Mesodermal cell (in vitro differentiated cells): ENCODE data around the gene VWA3B.

Experiments used
- H3K27ac ChIP-seq: 2 replicates; pipeline ENCODE4 v1.7.0; 2013; ENCODE audit warnings: mild to moderate bottlenecking, low read depth, low read length, moderate library complexity; ENCODE audit not compliant: severe bottlenecking
- H3K36me3 ChIP-seq: 2 replicates; pipeline ENCODE4 v1.7.1; 2013; ENCODE audit warnings: mild to moderate bottlenecking, low read length, moderate library complexity; ENCODE audit not compliant: control insufficient read depth, insufficient read depth
- H3K4me1 ChIP-seq: one replicate; pipeline ENCODE4 v1.7.1; 2013; ENCODE audit warnings: mild to moderate bottlenecking, low read length; ENCODE audit not compliant: insufficient read depth, control insufficient read depth, poor library complexity, severe bottlenecking
- H3K4me3 ChIP-seq: 2 replicates; pipeline ENCODE4 v1.7.0; 2013; ENCODE audit warnings: low read length, control low read depth, mild to moderate bottlenecking; ENCODE audit not compliant: insufficient read depth, poor library complexity, severe bottlenecking; ENCODE audit errors: extremely low read depth
- H3K9me3 ChIP-seq: 2 replicates; pipeline ENCODE4 v1.7.1; 2013; ENCODE audit warnings: mild to moderate bottlenecking, low read length, moderate library complexity; ENCODE audit not compliant: control insufficient read depth
- WGBS, 2 experiments: methylation state at CpG; one replicate each; pipeline ENCODE4 v1.1.5; 2013; ENCODE audit warnings: missing lambda C conversion rate in 2 of 2; ENCODE audit not compliant: insufficient coverage in 2 of 2; 5-methylcytosine and 5-hydroxymethylcytosine counted together

The VWA3B gene

DNA sequence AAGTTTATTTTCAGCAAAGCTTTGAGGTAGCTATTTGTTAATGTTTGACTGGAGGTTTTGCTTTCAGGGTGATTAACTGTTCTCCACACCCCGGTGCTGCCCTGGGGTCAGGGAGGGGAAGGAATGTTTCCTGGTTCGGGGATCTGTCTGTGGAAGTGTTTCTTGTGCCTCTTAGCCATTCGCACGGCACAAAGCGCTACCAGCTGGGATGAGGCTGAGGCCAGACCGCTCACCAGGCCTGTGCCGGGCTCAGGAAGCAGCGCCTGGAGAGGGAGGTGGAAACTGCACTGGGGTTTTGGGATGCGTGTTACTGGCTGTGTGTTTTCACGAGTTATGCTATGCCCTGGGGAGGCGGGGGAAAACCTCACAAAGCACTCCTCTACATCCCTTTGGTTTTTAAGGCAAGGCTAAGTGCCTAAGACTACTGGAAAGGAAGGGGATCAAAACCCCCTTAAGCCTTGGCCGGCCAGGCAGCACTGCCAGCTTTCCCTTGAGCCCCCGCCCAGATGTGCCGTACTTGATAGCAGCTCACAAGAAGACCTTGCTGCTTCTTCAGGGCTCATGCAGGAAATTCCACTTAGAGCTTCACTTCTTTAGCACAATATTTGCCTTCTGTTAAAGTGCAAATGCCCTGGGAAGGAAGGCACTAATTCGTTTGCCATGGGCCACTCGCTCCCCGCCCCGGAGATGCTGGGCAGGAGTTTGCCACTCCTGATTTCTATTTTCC is 193.6 kb downstream of the VWA3B start:
- H3K27ac ChIP-seq: no peak overlapping the region
- H3K36me3 ChIP-seq: no peaks in the 10 kb centered on the region
- 65 to 75% methylated on average over 10 to 13 of the region's 18 CpGs for WGBS, 2 experiments
- no peak overlapping the region for H3K4me3 ChIP-seq
- H3K9me3 ChIP-seq: no peaks in the 10 kb centered on the region
- H3K4me1 ChIP-seq: no peaks in the 10 kb centered on the region

DNA sequence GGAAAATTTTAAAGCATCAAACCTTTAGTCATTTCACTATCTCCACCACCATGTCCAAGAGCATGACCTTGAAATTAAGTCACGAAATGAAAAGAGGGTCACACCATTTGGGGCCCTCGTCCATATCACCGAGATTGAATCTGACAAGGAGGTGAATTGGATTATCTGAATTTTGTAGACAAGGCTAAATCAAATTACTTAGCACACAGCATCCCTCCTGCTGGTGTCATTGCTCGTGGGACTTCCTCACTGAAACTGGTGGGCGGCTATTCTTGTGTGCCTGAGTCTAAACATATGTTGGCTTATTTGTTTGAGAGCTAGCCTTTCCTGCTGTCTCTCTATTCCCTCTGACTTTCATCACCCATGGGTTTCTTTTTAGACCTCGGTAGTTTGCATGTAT is 194.6 kb downstream of the VWA3B start:
- no peak overlapping the region for H3K4me3 ChIP-seq
- no peaks in the 10 kb centered on the region for H3K36me3 ChIP-seq
- no peaks in the 10 kb centered on the region for H3K4me1 ChIP-seq
- no peak overlapping the region for H3K27ac ChIP-seq
- WGBS, 2 experiments: 87% methylated on average over 4 of the region's 6 CpGs; no CpG with 5 or more reads in 1 of the 2 experiments
- H3K9me3 ChIP-seq: no peaks in the 10 kb centered on the region

DNA sequence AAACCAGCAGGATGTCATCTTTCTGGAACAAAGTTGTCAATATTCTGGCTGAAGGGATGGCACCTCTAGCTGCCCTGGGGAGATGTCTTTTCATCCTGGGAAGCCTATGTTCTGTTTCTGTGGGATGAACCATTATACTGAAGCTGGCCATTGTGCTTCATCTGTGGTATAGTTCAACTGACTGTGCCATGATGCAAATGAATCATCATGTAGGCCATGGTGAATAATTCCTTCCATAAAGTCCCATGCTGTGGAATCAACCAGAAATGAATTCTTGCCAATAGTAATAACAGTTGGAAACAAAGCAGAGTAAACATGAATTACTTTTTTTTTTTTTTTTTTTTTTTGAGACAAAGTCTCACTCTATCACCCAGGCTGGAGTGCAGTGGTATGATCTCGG is 195.1 kb downstream of the VWA3B start:
- Histone ChIP-seq H3K4me1 (no peaks in the 10 kb centered on the region), H3K27ac (no peak overlapping the region), H3K4me3 (no peak overlapping the region), H3K36me3 (no peaks in the 10 kb centered on the region), H3K9me3 (no peaks in the 10 kb centered on the region)
- no CpG with 5 or more reads among the region's 1 CpG for WGBS, 2 experiments

DNA sequence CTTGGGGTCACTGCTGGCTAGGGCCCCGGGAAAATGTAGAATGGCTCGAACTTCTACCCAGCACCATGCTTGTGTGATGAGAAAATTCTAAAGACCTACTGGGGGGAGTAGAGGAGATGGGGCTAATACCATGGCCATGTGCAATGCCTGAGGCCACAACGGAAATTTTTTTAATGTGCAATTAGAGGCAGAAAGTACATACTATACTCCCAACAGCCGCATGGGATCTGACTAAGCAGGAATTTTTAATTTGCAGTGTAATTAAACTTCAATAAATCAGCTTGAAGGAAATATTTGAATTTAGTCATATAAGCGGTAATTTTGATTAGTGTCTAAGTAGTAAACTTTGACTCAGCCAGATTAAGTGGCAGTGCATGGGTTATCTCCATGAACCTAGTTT is 206.1 kb downstream of the VWA3B start:
- Histone ChIP-seq H3K4me3 (no peak overlapping the region), H3K27ac (no peak overlapping the region), H3K4me1 (no peaks in the 10 kb centered on the region), H3K36me3 (no peaks in the 10 kb centered on the region), H3K9me3 (peaks cover 4% of the 10 kb centered on the region)
- 90 to 93% methylated on average over 2 to 3 of the region's 5 CpGs for WGBS, 2 experiments

DNA sequence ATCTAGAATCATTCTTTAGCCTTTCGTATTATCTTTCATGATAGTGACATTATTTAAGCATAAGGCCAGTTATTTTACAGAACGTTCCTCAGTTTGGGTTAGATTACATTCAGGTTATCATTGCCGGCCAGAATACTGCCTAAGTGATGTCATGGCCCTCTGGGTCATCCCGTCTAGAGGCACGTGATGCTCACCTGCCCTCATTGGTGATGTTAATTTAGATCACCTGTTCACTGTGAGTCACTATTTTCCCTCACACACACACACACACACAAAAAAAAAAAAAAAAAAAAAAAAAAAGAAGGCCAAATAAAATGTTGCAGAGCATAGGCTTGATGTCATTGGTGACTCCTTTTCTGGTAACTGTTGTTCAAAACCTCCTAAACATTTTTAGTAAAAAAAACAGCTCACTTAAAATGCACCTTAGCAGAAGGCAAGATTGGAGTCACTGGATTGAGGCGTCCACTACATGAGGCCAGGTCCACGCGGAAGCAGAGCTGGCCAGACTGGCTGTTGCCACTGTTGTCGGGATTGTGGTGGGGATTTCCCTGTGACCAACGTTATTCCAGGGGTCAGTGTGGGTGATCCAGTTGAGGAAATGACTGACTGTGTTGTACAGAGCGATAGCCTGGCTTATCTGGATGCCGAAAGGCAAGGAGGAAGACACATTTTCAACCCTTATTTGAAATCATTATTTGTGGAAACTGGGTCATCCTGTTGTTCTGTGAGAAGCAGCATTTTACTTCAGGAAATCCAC is 207.1 kb downstream of the VWA3B start:
- 92 to 94% methylated on average over 6 to 10 of the region's 12 CpGs for WGBS, 2 experiments
- Histone ChIP-seq H3K36me3 (no peaks in the 10 kb centered on the region), H3K4me1 (no peaks in the 10 kb centered on the region), H3K4me3 (no peak overlapping the region), H3K9me3 (peaks cover 4% of the 10 kb centered on the region), H3K27ac (no peak overlapping the region)

DNA sequence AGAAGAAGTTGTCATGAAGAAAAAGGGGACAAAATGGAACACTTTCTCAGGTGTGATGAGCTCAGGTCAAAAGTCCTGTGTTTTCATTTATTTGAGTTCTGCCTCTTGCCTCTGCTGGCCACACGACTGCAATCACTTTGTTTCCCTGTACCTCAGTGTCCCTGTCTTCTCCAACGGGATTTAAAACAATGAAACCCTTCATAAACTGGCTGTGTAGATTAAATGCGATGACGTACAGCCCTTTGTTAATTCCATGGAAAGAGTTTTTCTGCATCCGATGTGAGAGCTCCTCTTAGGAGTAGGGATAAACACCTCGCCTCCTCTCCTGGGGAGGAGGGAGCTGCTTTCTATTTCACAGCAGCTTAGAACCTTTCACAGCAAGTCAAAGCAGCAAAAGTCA is 207.7 kb downstream of the VWA3B start:
- no peaks in the 10 kb centered on the region for H3K36me3 ChIP-seq
- WGBS, 2 experiments: 78 to 95% methylated on average over 1 to 5 of the region's 6 CpGs
- no peak overlapping the region for H3K4me3 ChIP-seq
- no peak overlapping the region for H3K27ac ChIP-seq
- peaks cover 4% of the 10 kb centered on the region for H3K9me3 ChIP-seq
- H3K4me1 ChIP-seq: no peaks in the 10 kb centered on the region

DNA sequence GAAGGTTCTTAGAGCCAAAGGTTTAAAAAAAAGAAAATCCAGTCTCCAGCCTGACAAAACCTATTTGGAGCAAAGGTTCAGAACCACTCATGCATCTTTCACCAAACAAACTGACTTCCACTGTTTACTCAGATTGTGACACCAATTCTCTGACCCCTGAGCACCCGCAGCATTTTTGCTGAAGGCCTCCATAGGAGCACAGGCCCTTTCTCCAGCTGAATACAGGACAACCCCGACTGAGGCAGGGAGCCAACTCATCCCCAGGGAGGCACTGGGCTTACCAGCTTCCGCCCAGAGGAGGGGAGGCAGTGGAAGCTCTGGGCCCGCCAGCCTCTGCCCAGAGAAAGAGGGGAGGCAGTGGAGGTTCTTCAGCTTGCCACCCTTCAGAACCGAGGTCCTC is 208.3 kb downstream of the VWA3B start:
- H3K27ac ChIP-seq: no peak overlapping the region
- peaks cover 4% of the 10 kb centered on the region for H3K9me3 ChIP-seq
- no peak overlapping the region for H3K4me3 ChIP-seq
- no peaks in the 10 kb centered on the region for H3K4me1 ChIP-seq
- WGBS, 2 experiments: 77 to 92% methylated on average over 3 to 4 of the region's 5 CpGs
- H3K36me3 ChIP-seq: no peaks in the 10 kb centered on the region

DNA sequence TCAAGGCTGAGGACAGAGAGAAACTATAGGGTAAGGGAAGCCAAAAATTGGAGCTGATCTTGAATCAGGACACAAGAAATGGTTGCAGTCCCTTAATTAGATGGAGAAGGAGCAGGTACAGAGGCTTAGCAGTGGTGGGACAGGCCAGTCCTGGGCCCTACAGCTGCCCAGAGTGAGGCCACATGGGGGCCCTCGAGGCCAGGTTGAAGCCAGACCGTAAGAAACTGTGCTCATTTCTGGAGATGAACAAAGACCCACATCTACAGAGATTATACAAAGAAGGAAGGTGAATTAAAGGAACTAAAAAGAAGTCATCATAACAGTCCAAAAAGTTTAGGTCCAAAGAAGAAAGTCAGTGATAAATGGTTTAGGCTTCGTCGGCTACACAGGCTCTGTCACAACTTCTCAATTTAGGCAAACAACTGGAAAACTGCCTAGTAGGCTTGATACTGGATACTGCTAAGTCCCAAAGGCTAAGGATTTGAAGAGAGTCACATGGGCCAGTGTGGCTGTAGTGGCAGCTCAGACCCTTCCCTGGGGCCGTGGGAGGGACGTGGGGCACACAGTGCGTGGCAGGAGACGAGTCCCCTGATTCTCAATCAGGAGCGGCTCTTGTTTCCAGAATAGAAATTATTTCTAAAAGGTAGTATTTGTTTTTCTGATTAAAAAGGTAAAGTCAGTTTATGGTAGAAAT is 208.9 kb downstream of the VWA3B start:
- Histone ChIP-seq H3K36me3 (no peaks in the 10 kb centered on the region), H3K4me3 (no peak overlapping the region), H3K27ac (no peak overlapping the region), H3K9me3 (peaks cover 4% of the 10 kb centered on the region), H3K4me1 (no peaks in the 10 kb centered on the region)
- WGBS, 2 experiments: 90 to 97% methylated on average over 6 to 7 of the region's 9 CpGs

DNA sequence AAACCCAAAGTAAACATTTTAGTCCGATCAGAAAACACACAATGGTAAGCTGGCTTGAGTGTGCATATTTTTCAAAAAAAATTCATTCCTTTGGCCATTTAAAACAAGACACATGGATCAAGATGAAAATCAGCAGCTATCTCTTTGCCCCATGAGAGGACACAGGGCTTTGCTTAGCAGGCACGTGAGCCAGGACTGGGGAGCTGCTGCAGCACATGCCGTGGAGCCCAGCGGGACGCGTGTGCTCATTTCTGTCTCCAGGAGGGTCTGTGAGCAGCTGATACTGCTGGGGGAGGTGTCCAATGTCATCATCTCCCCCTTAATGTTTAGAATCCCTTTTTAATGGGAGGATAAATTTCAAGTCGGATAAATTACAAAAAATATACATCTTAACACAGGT is 209.5 kb downstream of the VWA3B start:
- Histone ChIP-seq H3K4me1 (no peaks in the 10 kb centered on the region), H3K9me3 (peaks cover 3% of the 10 kb centered on the region), H3K27ac (no peak overlapping the region), H3K4me3 (no peak overlapping the region), H3K36me3 (no peaks in the 10 kb centered on the region)
- 93 to 100% methylated on average over 2 of the region's 7 CpGs for WGBS, 2 experiments

DNA sequence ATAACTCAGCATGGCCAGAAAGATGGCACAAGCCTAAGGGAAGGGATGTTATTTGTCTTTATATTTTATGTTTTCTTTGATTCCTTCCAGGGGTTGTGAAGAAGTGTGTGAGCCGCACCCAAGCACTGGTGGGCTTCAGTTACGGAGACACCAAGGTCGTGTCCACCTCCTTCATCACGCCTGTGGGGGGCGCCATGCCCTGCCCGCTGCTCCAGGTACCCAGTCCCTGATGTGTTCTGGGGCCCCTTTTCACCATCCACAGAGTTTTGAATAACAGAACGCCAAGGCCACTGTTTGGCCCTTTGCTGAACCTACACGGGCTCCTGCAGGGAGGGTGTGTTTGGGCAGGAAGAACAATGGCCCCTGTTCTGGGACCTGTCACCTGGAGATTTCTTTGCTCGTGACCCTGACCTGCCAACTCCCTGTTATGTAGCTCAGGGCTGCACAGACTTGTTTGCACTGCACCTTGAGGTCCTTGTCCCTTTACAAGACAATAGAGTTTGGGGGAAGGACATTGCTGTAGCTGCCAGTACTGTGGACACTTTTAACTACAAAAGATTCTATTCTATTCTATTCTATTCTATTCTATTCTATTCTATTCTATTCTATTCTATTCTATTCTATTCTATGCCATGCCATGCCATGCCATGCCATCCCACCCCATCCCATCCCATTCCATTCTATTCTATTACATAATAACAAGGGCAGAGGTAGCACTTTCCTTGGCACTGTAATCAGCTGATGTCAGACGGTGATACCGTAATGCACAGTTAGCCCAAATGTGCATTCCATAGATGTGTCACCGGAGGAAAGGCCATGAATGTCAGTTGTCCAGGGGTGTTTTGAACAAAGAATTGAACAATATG is 211.1 kb downstream of the VWA3B start:
- H3K36me3 ChIP-seq: no peaks in the 10 kb centered on the region
- H3K4me3 ChIP-seq: no peak overlapping the region
- no peak overlapping the region for H3K27ac ChIP-seq
- WGBS, 2 experiments: 81 to 88% methylated on average over 9 to 10 of the region's 12 CpGs
- no peaks in the 10 kb centered on the region for H3K9me3 ChIP-seq
- H3K4me1 ChIP-seq: no peaks in the 10 kb centered on the region
